Measurements from ENCODE around the gene MCHR1.

DNA sequence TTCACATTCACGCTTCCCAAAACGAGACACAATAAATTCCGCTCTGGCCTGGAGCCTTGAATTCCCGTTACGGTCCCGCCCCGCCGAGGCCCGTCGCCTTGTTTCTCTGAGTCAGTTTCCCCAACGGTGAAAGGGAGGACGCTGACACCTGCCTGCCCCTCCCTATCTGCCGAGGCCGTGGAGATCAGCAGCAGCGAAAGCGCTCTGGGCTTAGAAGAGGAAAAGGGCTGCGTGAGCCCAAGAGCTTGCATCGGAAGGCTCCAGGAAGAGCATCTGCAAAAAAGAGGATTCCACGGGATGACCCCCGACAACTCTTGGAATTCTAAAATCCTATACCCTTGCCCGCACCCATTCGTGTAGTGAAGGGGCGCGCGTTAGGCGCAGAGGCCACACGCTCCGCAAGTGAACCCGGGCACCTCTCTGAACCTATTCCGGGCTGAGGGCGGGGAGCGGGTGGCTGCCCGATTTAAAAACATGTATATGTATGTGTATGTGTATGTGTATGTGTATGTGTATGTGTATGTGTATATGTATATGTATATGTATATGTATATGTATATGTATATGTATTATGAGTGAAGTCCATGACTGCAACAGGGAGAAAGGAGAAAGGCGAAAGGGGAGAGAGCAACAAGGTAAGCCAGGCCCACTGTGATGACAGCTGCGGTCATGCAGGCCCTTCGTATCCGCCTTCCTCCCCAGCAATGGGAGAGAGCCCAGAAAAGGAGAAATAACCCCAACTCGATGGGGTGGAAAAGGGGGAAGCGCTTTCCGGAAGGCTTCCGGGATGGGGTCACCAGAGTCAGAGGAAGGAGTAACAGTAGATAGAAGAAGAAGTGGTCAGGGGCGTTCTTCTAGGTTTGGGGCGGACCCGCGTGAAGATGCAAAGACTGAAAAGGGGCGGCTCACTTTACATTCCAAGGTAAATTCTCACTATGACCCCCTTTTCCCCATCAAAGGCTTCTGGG lies 41.8 kb upstream of the MCHR1 start:
- TF ChIP-seq, protein P1, sequence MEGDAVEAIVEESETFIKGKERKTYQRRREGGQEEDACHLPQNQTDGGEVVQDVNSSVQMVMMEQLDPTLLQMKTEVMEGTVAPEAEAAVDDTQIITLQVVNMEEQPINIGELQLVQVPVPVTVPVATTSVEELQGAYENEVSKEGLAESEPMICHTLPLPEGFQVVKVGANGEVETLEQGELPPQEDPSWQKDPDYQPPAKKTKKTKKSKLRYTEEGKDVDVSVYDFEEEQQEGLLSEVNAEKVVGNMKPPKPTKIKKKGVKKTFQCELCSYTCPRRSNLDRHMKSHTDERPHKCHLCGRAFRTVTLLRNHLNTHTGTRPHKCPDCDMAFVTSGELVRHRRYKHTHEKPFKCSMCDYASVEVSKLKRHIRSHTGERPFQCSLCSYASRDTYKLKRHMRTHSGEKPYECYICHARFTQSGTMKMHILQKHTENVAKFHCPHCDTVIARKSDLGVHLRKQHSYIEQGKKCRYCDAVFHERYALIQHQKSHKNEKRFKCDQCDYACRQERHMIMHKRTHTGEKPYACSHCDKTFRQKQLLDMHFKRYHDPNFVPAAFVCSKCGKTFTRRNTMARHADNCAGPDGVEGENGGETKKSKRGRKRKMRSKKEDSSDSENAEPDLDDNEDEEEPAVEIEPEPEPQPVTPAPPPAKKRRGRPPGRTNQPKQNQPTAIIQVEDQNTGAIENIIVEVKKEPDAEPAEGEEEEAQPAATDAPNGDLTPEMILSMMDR (conservative IDR thresholded peaks at IDR 0.05 in 1 of 2, IDR thresholded peaks at IDR 0.05 in 1 of 2; ENCODE audit: low read depth in 1 of 2, low read length in 2 of 2), result no peak
- no peak for TF ChIP-seq EZH2 (IDR thresholded peaks at IDR 0.05; ENCODE audit: low read length, missing control alignments)

All from fibroblast of lung (primary cell).